Measurements from ENCODE around the gene ZBTB14. TPM values are rescaled to one million over a fixed set of nuclear protein-coding genes. Genes with fewer than 3 reads are reported as not detected.
A peak's percentile ranks its signal among the peaks of the same experiment; 100 is the strongest.

ZBTB14 gene
- total RNA-seq, 1 donor from 2014 or later: 8.5 TPM

GRCh38 chr18:5295981-5296705 lies 617 bp upstream of the ZBTB14 start:
- intact Hi-C loops (cut with micrococcal nuclease): loop anchor here (2.0 kb wide), 1 partner anchor 57 kb away; no protein-coding TSS in a partner anchor
- ATAC-seq: peak; percentile 91
- peak; percentile 98 for DNase-seq

GRCh38 chr18:5294457-5295230 lies 882 bp downstream of the ZBTB14 start:
- no peak for ATAC-seq
- intact Hi-C loops (cut with micrococcal nuclease): loop anchor here (2.0 kb wide), 1 partner anchor 56 kb away; no protein-coding TSS in a partner anchor
- DNase-seq: peak; percentile 77

- no peak for ATAC-seq
- intact Hi-C loops (cut with micrococcal nuclease): loop anchor here (2.0 kb wide), 1 partner anchor 55 kb away; no protein-coding TSS in a partner anchor
- no peak for DNase-seq
Observed at GRCh38 chr18:5294113-5294456, 1.4 kb downstream of the ZBTB14 start.

- DNase-seq (no peak), ATAC-seq (no peak)
- intact Hi-C loops (cut with micrococcal nuclease): no loop called here
Observed at GRCh38 chr18:5288517-5288935, 7.0 kb downstream of the ZBTB14 start.

- intact Hi-C loops (cut with micrococcal nuclease): no loop called here
- DNase-seq (no peak), ATAC-seq (no peak)
Observed at GRCh38 chr18:5287854-5288253, 7.7 kb downstream of the ZBTB14 start.

- ATAC-seq: no peak
Observed at GRCh38 chr18:5286525-5286924, 9.0 kb downstream of the ZBTB14 start.

GRCh38 chr18:5285326-5285725 lies 10.2 kb downstream of the ZBTB14 start:
- intact Hi-C loops (cut with micrococcal nuclease): no loop called here
- DNase-seq (no peak), ATAC-seq (peak; percentile 36)

More at GRCh38 chr18:5286525-5286924, 9.0 kb downstream of the ZBTB14 start:
- DNase-seq: no peak
- intact Hi-C loops (cut with micrococcal nuclease): no loop called here

GRCh38 chr18:5284808-5285207 lies 10.7 kb downstream of the ZBTB14 start:
- DNase-seq (no peak), ATAC-seq (no peak)
- intact Hi-C loops (cut with micrococcal nuclease): no loop called here

- DNase-seq (no peak), ATAC-seq (no peak)
- intact Hi-C loops (cut with micrococcal nuclease): no loop called here
Observed at GRCh38 chr18:5282770-5283169, 12.8 kb downstream of the ZBTB14 start.

GRCh38 chr18:5276947-5277346 lies 18.6 kb downstream of the ZBTB14 start:
- intact Hi-C loops (cut with micrococcal nuclease): no loop called here
- ATAC-seq: no peak
- DNase-seq: no peak

GRCh38 chr18:5275872-5276271 lies 19.7 kb downstream of the ZBTB14 start:
- DNase-seq: no peak
- intact Hi-C loops (cut with micrococcal nuclease): no loop called here
- no peak for ATAC-seq

GRCh38 chr18:5268874-5269273 lies 26.7 kb downstream of the ZBTB14 start:
- intact Hi-C loops (cut with micrococcal nuclease): no loop called here
- DNase-seq: no peak
- no peak for ATAC-seq

- no peak for DNase-seq
- ATAC-seq: no peak
- intact Hi-C loops (cut with micrococcal nuclease): no loop called here
Observed at GRCh38 chr18:5266721-5267120, 28.8 kb downstream of the ZBTB14 start.

- DNase-seq (no peak), ATAC-seq (no peak)
- intact Hi-C loops (cut with micrococcal nuclease): no loop called here
Observed at GRCh38 chr18:5253910-5254309, 41.6 kb downstream of the ZBTB14 start.

- intact Hi-C loops (cut with micrococcal nuclease): no loop called here
- no peak for DNase-seq
- no peak for ATAC-seq
Observed at GRCh38 chr18:5251117-5251516, 44.4 kb downstream of the ZBTB14 start.

- DNase-seq (no peak), ATAC-seq (no peak)
- intact Hi-C loops (cut with micrococcal nuclease): no loop called here
Observed at GRCh38 chr18:5250603-5251002, 44.9 kb downstream of the ZBTB14 start.

GRCh38 chr18:5244941-5245340 lies 50.6 kb downstream of the ZBTB14 start:
- DNase-seq: no peak
- no peak for ATAC-seq
- intact Hi-C loops (cut with micrococcal nuclease): no loop called here

GRCh38 chr18:5239447-5239846 lies 56.1 kb downstream of the ZBTB14 start:
- intact Hi-C loops (cut with micrococcal nuclease): loop anchor here (2.0 kb wide), 1 partner anchor 55 kb away; the partner anchor contains the start of gene ZBTB14
- DNase-seq (no peak), ATAC-seq (no peak)

All from left ventricle myocardium superior (tissue), 1 donor.